Esophagus squamous epithelium (tissue), 4 donors: ENCODE results near the gene ITIH1.

Source experiments
- POLR2A ChIP-seq, 4 donors: fragments of 450-650 bp; IDR thresholded peaks; one replicate each; pipeline ENCODE4 v1.6.1; 2017; ENCODE audit warnings: antibody characterized with exemption in 4 of 4, mild to moderate bottlenecking in 4 of 4, moderate library complexity in 3 of 4
- TF ChIP-seq, protein P1 (sequence below), 6 experiments: fragments of 450-650 bp in 4 of 6; fragments of 200-600 bp in 2 of 6; sonication (generic) in 2 of 6; IDR thresholded peaks; one replicate each; pipeline ENCODE4 v1.5.1; 2016 to 2019; ENCODE audit warnings: antibody characterized with exemption in 6 of 6, mild to moderate bottlenecking in 4 of 6, moderate library complexity in 4 of 6

DNA sequence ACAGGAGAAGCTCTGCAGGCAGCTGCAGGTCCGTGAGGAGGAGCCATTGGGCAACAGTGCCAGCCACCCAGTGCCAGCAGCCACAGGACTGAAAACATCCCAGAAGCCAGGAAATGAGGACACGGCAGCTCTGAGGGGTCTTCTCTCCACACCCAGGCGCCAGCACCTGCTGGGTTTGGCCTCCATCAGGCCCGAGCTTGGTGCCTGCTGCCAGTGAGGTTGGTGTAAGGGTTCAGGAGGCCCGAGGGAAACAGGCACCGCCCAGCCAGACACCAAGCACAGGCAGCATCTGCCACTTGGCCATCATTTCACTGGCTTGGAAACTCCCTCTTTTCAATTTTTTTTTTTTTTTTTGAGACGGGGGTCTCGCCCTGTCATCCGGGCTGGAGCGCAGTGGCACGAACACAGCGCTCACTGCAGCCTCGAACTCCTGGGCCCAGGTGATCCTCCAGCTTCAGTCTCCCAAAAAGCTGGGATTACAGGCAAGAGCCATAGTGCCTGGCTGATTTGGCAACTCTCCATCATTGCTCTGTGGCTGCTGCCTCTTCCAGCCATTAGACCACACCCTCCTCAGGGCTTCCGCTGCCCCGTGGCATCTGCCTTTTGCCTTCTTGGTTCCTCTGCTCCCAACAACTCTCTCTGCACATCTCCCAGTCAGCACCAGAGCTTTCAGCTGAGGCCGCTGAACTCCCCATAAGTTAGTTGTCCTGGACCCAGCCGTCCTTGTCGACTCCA is 15.7 kb downstream of the ITIH1 start:
- TF ChIP-seq POLR2A (IDR thresholded peaks at IDR 0.05) = no peak
- TF ChIP-seq, protein P1, sequence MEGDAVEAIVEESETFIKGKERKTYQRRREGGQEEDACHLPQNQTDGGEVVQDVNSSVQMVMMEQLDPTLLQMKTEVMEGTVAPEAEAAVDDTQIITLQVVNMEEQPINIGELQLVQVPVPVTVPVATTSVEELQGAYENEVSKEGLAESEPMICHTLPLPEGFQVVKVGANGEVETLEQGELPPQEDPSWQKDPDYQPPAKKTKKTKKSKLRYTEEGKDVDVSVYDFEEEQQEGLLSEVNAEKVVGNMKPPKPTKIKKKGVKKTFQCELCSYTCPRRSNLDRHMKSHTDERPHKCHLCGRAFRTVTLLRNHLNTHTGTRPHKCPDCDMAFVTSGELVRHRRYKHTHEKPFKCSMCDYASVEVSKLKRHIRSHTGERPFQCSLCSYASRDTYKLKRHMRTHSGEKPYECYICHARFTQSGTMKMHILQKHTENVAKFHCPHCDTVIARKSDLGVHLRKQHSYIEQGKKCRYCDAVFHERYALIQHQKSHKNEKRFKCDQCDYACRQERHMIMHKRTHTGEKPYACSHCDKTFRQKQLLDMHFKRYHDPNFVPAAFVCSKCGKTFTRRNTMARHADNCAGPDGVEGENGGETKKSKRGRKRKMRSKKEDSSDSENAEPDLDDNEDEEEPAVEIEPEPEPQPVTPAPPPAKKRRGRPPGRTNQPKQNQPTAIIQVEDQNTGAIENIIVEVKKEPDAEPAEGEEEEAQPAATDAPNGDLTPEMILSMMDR (IDR thresholded peaks at IDR 0.05) = no peak
